A673 (cell line): ENCODE results near the gene LEPROT. TPM values are rescaled to one million over a fixed set of nuclear protein-coding genes. Genes with fewer than 3 reads are reported as not detected.
"Not testable (repeated sequence)": the region's sequence is repeated elsewhere in the genome, so short reads cannot be mapped to it uniquely, and the experiment has no call there.

Experiments
- BruUV-seq: library from RNA; stranded (reverse); fragments of 400-500 nt; replicated peaks from 2 replicates; lab custom pipeline; 2021; lab: Mats Ljungman, UMichigan
- CTCF ChIA-PET: fragments of 300-600 bp; sonication (Branson Sonifier 250); formaldehyde crosslinking; loops from one replicate; lab custom pipeline; 2022; ENCODE audit warnings: antibody characterized with exemption; lab: Charles Lee
- POLR2A ChIA-PET: fragments of 300-600 bp; sonication (Branson Sonifier 250); formaldehyde crosslinking; loops from one replicate; lab custom pipeline; 2022; ENCODE audit warnings: antibody characterized with exemption; ENCODE audit not compliant: low non-redundant PET; lab: Charles Lee
- DNase-seq: peaks from one replicate; pipeline ENCODE4 v3.0.0-alpha.2; 2015; ENCODE audit warnings: low spot score
- H3K27ac ChIP-seq: fragments of 200-600 bp; sonication (generic); 2 replicates; pipeline ENCODE4 v1.5.1; 2016; ENCODE audit warnings: mixed run types, low read depth, mild to moderate bottlenecking, mixed read lengths, antibody characterized with exemption, low read length; ENCODE audit not compliant: poor library complexity, severe bottlenecking
- H3K27me3 ChIP-seq: fragments of 200-600 bp; sonication (generic); replicated peaks from 2 replicates; pipeline ENCODE4 v1.6.1; 2017; ENCODE audit warnings: mixed run types, low read depth, mild to moderate bottlenecking, mixed read lengths, antibody characterized with exemption, low read length; ENCODE audit not compliant: insufficient read depth, poor library complexity
- H3K36me3 ChIP-seq: fragments of 200-600 bp; sonication (generic); 2 replicates; pipeline ENCODE4 v1.6.1; 2016; ENCODE audit warnings: mixed run types, mild to moderate bottlenecking, mixed read lengths, antibody characterized with exemption, low read length; ENCODE audit not compliant: insufficient read depth, poor library complexity, severe bottlenecking
- H3K4me1 ChIP-seq: fragments of 200-600 bp; sonication (generic); 2 replicates; pipeline ENCODE4 v1.6.1; 2017; ENCODE audit warnings: mixed run types, mild to moderate bottlenecking, mixed read lengths, antibody characterized with exemption, low read length; ENCODE audit not compliant: insufficient read depth, poor library complexity, severe bottlenecking
- H3K4me3 ChIP-seq: fragments of 200-600 bp; sonication (generic); 2 replicates; pipeline ENCODE4 v1.5.1; 2016; ENCODE audit warnings: low read depth, mixed run types, mild to moderate bottlenecking, mixed read lengths, low read length; ENCODE audit not compliant: poor library complexity, severe bottlenecking
- H3K9me3 ChIP-seq: fragments of 200-600 bp; sonication (generic); 2 replicates; pipeline ENCODE4 v1.6.1; 2016; ENCODE audit warnings: mixed run types, low read depth, mild to moderate bottlenecking, mixed read lengths, antibody characterized with exemption, low read length; ENCODE audit not compliant: poor library complexity, severe bottlenecking
- CTCF ChIP-seq: fragments of 300-800, 200-600 bp; sonication (generic); conservative IDR thresholded peaks from 2 replicates; pipeline ENCODE4 v1.5.1; 2017; ENCODE audit warnings: low read depth, mild to moderate bottlenecking, antibody characterized with exemption, low read length, moderate library complexity, mixed read lengths
- EZH2 ChIP-seq: fragments of 200-600 bp; sonication (generic); IDR thresholded peaks from 2 replicates; pipeline ENCODE4 v1.6.1; 2017; ENCODE audit warnings: borderline replicate concordance, low read depth, mild to moderate bottlenecking, mixed read lengths, antibody characterized with exemption, low read length; ENCODE audit not compliant: poor library complexity, severe bottlenecking
- intact Hi-C: fragments of 100-400 bp; cut with micrococcal nuclease; formaldehyde crosslinking; loops from one replicate; pipeline ENCODE4 v1.10.0; 2022; ENCODE audit not compliant: unreplicated experiment
- total RNA-seq: library from RNA; stranded (reverse); gene quantifications from 2 replicates; pipeline ENCODE4 v1.2.3, GENCODE V29; 2021

The LEPROT gene
- total RNA-seq, 1 experiment from 2014 or later, result 24.8 TPM

- no TSS peak for BruUV-seq
- no peaks in the 10 kb centered on the region for H3K4me1 ChIP-seq
- intact Hi-C loops, result no loop called here
- H3K27me3 ChIP-seq, result no peaks in the 10 kb centered on the region
- H3K36me3 ChIP-seq, result no peaks in the 10 kb centered on the region
- H3K4me3 ChIP-seq, result no peak overlapping the region
- no peak overlapping the region for H3K27ac ChIP-seq
- ChIA-PET CTCF (no interaction called here), POLR2A (no interaction called here)
- TF ChIP-seq CTCF (no peak), EZH2 (no peak)
- DNase-seq, result no peak
- no peaks in the 10 kb centered on the region for H3K9me3 ChIP-seq
Measured at GRCh38 chr1:65377496-65378246, 42.8 kb upstream of the LEPROT start.

GRCh38 chr1:65378247-65378946 lies 42.1 kb upstream of the LEPROT start:
- Histone ChIP-seq H3K36me3 (no peaks in the 10 kb centered on the region), H3K4me1 (no peaks in the 10 kb centered on the region), H3K9me3 (no peaks in the 10 kb centered on the region), H3K4me3 (no peak overlapping the region), H3K27ac (no peak overlapping the region), H3K27me3 (no peaks in the 10 kb centered on the region)
- no TSS peak for BruUV-seq
- no peak for TF ChIP-seq EZH2
- TF ChIP-seq CTCF, result no peak
- no peak for DNase-seq
- intact Hi-C loops, result no loop called here
- CTCF ChIA-PET, result no interaction called here
- POLR2A ChIA-PET, result no interaction called here

DNA sequence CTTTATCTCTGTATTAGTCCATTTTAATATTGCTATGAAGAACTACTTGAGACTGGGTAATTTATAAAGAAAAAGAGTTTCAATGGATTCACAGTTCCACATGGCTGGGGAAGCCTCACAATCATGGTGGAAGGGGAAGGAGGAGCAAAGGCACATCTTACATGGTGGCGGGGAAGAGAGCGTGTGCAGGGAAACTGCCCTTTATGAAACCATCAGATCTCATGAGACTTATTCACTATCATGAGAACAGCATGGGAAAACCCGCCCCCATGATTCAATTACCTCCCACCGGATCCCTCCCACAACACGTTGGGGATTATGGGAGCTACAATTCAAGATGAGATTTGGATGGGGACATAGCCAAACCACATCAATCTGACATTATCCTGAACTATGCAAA lies 36.0 kb upstream of the LEPROT start:
- CTCF ChIA-PET, H3K4me3 ChIP-seq, H3K36me3 ChIP-seq, DNase-seq, POLR2A ChIA-PET, H3K9me3 ChIP-seq, intact Hi-C loops, BruUV-seq, H3K4me1 ChIP-seq, H3K27me3 ChIP-seq, H3K27ac ChIP-seq: not testable (repeated sequence)
